NCI-H524 (cell line): ENCODE results near the gene TSPAN14.
A peak's percentile ranks its signal among the peaks of the same experiment; 100 is the strongest.
"Not testable (repeated sequence)": the region's sequence is repeated elsewhere in the genome, so short reads cannot be mapped to it uniquely, and the experiment has no call there.

ENCODE experiments used
- DNase-seq, 2 experiments: peaks; one replicate each; lab custom pipeline; 2025; lab: John Stamatoyannopoulos, UW

TSPAN14 gene

GRCh38 chr10:80526742-80527141 is 72.6 kb downstream of the TSPAN14 start:
- no peak for DNase-seq

DNA sequence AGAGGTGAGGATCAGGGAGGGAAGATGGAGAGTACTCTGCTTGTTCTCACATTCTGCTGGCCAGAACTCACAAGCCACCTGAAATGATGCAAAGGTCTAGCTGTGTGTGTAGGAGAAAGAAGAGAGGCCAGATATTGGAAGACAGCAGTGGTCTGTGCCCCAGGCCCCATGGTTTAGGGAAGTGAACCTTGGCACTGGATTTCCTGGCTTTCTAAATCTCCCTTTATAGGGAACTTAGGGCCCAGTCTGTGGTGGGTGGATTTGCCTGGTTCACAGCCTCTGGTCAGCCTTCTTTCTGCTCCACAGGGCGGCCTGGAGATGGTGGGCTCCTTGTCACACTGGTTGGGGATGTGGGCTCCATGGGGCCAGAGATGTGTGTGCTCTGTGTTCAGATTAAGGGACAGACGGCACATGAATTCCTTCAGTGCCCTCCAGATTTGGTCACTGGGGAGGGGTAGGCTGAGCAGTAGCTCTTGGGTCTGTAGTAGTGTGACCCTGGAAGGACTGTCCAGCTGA is 74.1 kb downstream of the TSPAN14 start:
- no peak for DNase-seq

DNA sequence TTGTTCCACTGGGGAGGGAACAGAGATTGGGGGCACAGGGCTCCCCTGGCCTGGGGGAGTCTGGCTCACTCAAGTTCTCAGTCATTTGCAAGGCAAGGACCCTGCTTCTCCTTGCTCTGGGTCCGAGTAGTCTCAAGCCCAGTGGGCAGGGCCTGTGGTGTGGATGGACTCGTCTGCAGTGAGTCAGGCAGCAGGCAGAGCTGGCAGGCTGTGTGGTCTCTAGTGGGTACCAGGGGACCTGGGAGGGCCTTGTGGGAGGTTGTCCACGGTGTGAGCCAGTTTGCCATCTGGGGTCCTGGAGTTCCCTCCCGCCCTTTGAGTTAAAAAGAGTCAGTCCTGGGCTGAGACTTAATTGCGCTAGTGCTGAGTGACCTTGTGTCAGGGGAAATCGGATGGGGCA is 74.8 kb downstream of the TSPAN14 start:
- no peak for DNase-seq

DNA sequence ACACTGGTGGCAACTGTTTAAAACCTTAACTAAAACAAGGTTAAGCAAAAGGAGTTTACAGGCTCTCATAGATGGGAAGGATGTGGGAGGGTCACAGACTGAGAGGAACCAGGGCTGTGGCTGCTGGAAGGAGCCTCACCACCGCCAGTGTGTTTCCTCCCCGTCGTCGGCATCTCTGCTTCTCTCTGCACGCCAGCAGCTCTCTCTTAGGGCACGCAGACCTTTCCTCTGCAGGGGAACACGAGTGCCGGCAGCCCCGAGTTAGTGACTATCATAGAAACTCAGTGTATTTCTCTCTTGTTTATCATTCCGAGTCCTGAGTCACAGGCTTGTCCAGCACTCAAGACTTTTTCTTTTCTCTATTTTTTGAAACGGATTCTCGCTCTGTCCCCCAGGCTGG is 75.5 kb downstream of the TSPAN14 start:
- no peak for DNase-seq

- DNase-seq, result peak in 1 of 2 experiments; percentile 7
These were observed 76.1 kb downstream of the TSPAN14 start for GRCh38 chr10:80530251-80530650.

DNA sequence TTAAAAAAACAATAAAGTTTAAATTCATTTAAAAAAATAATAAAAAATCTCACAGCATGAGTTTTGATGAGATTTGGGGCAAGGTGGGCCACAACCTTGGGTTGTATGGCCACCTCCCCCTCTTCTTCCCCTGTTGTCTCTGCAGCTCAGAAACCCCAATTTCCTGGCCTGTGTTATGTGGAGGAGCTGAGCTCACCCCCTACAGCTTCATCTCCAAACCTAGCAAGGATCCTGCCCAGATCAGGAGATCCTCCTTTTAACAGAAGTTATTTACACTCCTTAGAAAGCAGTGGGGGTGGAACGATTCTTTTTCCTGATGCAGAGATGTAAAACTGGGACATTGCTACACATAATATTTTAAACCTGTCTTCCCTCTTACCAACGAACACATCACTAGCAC is 76.7 kb downstream of the TSPAN14 start:
- DNase-seq, result no peak

DNA sequence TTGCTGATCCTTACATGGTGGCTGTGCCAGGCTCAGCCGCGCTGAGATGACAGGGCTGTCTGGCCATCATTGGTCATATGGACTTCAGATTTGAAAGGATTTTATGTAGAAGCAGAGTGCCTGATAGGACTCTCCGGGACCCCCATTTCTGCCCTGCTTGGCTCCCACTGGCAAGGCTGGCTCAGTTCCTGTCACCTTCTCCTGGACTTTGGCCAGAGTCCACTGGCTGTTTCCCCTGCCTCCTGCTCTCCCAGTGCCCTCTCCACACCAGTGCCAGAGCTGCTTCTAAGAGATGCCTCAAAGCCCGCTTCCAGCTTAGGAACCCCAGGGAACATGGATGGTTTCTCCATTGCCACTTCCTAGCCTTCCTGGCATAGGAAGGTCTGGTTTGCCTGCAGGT is 78.5 kb downstream of the TSPAN14 start:
- DNase-seq, result no peak

- DNase-seq, result not testable (repeated sequence)
These were observed 79.9 kb downstream of the TSPAN14 start for GRCh38 chr10:80534059-80534458.

DNA sequence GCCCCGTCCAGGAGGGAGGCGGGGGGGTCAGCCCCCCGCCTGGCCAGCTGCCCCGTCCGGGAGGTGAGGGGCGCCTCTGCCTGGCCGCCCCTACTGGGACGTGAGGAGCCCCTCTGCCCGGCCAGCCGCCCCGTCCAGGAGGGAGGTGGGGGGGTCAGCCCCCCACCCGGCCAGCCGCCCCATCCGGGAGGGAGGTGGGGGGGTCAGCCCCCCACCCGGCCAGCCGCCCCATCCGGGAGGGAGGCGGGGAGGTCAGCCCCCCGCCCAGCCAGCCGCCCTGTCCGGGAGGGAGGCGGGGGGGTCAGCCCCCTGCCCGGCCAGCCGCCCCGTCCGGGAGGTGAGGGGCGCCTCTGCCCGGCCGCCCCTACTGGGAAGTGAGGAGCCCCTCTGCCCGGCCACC is 80.5 kb downstream of the TSPAN14 start:
- DNase-seq, result not testable (repeated sequence)

DNA sequence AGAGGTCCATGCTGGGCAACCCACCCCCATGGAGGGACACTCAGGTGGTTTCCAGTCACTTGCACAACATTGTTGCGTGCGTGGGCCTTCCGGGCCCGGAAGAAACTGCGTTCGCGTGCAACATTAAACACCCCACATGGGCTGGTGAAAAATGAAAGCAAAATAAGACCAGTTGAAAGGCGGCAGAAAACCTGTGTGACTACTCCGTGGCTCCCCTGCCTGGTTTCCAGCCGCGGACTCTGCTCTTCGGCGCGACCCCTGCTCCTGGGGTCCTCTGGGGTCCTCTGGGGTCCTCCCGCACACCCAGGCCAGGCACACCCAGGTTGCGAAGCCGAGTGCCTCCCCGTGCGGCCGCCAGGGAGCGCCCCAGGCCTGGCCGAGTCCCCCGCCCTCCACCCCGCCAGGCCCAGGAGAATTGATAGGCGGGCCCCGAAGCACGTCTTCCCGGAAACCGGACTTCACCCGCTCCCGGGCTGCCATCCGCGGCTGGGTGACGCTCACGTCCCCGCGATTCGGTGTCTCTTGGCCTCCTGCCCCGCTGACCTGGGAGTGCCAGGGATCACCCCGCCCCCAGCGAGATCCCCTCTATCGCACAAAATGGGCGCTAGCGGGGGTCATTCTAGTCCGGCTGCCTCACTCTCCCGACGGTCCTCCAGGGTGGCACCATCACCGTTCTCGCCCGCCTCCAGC is 81.7 kb downstream of the TSPAN14 start:
- DNase-seq, result peak in 1 of 2 experiments; percentile 37

GRCh38 chr10:80536361-80536835 is 82.3 kb downstream of the TSPAN14 start:
- DNase-seq, result no peak

DNA sequence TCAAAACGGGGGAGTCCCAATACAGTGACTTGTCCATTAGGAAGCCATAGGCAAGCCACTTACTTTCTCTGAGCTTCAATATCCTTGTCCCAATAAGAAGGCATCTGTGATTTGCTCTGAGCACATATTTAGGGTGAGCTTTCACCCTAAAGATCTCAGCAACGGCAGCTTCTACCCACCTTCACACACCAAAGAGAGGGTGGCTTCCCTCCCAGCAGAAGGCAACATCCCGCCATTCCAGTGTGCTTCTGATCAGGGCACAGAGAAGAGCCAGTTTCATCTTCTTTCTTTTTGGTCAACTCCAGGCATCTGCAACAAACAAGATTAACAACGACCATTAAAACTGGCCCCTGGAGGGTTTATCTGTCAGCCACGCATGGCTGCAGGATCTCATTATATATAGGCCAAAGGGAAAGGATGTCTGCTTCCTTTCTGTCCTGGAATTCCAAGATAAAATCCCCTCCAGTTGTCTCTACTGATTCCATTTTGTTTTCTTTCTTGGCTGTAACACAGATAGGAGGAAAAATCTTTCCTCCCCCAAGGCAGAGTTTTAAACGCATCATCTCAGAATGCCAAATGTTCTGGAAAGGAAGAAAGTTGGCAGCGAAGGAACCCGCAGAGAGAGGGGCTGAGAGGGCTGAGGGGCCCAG is 83.1 kb downstream of the TSPAN14 start:
- no peak for DNase-seq

DNA sequence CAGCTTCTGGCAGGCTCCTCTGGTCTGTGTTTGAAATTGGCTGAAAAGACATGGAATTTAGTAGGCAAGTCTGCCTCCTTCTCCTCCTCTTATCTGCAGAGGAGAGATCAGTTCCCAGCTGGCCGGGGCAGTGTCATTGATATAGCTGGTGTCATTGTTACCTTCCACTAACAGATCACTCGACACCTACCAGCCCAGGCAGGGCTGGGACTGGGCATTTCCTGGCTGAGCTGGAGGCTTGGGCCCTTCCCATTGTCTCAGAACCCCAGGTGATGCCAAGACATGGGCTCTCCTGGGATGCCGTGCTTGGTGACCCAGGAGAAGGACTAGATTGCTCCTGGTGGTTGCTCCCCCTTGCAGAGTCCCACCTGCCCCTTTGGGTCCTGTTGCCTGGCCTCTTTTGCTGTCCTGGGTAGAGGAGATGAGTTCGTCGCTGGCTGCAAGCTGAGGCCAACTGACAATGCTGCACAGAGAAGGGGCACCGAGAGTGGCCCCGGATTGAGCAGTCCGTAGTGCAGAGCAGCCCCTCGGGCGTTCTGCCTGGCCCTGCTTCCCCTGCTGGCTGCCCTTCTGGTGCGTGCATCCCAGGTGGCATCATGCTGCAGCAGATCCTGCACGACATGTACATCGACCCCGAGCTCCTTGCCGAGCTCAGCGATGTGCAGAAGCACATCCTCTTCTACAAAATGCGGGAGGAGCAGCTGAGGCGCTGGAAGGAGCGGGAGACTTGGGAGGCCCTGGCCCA is 83.8 kb downstream of the TSPAN14 start, which contains the start of gene SH2D4B:
Gene SH2D4B, plus strand, starts transcription at position 167 of the 745 bp plus-strand sequence. Its CDS starts 430 bp downstream, at position 597.
- no peak for DNase-seq

DNA sequence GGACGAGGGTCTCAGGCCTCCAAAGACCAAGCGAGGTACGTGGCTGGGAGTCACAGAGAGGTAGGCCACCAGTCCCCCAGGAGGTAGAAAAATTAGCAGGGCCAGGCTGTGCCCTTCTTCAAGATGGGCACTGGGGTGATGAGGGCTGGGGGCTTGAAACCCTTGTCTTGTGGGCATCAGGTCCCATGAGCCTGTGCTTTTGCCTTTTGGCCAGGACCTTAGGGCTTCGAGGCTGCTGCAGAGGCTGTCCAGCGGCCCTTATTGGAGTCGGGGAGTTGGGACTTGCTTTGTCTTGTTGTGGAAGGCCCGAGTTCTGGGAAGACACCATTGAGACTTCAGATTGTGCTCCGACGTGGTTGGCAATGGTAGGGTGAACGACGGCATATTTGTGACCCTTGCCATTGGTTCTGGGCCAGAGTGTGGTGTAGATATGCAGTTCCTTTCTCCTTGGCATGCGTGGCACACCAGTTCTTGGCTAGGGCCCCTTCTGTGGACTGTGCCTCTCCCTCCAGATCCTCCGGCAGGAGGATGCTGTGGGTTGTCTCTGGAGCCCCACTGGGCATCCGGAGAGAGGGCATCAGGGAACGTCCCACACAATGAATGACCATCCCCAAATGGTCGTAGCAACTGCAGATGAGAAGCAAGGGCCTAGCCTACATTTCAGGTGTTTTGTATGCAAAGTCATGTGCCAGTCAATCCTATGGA is 84.5 kb downstream of the TSPAN14 start:
- no peak for DNase-seq

DNA sequence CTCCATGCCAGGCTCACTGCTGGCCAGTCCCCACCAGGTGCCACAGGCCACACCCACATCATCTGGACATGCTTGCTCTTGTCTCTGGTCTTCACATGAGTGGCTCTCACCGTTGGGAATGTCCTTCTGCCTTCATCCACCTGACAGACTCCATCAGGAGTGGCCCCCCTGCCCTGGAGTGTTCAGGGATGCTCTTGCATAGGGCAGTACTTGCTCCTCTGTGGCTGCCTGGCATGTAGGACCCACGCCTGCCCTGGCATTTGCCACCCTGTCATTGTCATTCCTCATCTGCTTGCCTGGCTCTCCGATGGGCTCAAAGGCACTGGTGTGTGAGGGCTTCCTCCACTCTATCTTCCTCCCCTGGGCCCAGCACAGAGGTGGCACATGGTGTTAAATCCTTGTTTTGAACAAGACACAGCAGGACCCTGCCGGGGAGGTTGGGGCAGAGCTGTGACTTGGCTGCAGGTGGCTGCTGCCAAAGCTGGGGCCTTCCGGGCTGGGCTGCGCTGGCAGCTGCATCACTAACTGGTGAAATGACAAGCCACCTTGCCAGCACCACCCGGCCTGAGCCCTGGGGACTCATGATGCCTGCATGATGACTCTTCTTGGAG is 85.4 kb downstream of the TSPAN14 start:
- peak in 1 of 2 experiments; percentile 12 for DNase-seq

DNA sequence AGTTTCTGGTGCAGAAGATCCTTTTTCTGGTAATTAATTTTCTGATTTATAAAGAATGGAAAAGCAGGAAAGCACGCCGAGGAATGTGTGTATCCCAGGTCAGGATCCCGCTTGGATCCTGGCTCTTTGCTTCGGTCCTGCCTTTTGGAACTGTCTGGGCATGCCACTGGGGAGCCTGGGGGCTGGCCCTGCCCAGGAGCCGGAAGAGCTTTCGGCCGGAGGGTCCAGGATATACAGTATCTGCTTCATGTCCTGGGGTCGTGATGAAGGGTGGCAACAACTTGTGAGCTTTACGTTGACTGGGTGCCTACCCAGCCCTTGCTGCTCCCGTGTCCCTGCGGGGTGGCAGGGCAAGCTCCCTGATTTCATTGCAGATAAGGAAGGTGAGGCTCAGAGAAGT is 86.0 kb downstream of the TSPAN14 start:
- DNase-seq, result no peak

- DNase-seq, result no peak
These were observed 86.5 kb downstream of the TSPAN14 start for GRCh38 chr10:80540618-80540980.

DNA sequence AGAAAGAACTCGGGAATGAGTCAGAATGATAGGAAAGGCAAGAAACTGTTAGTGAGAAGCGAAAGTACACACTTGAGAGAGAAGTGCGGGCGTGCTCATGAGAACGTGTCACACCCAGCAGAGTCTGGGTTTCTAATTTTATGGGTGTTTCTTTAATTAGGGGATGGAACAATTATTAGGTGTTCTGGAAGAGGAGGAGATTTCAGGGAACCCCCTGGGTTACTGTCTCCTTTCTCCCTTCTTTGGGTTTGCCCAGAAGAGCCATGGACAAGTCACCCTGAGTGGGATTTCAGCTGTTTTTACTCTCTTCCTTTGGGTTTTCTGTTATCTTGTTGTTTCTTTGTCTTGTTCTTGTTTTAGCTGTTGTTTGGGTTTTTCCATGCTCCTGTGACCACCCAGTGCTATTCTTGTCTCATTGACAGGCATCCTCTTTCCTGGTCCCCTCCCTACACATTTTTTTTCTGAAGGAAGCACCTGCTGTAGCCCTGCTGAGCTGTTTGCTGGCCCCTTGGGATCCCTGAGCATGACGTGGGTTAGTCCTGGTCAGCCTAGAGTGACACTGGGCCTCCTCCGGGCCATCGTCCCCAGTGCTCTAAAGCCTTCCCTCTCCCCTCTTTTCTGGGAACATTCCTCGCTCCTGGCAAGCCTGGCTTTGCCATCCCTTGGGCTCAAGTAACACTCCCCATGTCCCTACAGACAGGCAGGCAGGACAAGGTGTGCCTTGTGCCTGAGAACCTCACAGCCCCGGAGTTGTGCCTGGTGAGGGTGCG is 87.1 kb downstream of the TSPAN14 start:
- DNase-seq, result no peak

GRCh38 chr10:80542053-80542452 is 87.9 kb downstream of the TSPAN14 start:
- no peak for DNase-seq

- no peak for DNase-seq
These were observed 88.7 kb downstream of the TSPAN14 start for GRCh38 chr10:80542652-80543318.
